ENCODE data around the gene OPRD1. TPM values are rescaled to one million over a fixed set of nuclear protein-coding genes. Genes with fewer than 3 reads are reported as not detected.

The OPRD1 gene
- total and polyA plus RNA-seq, 4 donors, result 0.01 TPM; not detected in 3

DNA sequence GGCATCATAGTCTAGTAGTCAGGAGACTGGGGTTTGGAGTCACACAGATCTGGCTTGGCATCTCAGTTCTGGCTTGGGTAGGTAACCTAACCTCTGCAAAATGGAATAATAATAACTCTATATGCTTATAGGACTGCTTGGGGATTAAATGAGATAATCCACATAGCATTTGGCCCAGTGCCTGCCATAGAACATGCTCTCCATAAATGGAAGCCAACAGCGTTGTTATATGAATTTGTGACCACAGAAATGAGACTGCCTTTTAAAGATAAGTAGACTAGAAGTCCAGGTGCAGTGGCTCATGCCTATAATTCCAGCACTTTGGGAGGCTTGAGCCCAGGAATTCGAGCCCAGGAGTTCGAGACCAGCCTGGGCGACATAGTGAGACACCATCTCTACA is 4.0 kb upstream of the OPRD1 start:
- Histone ChIP-seq H3K9ac (ENCODE audit: low read depth in 1 of 2, low read length in 2 of 2) (no peak overlapping the region), H3K4me3 (ENCODE audit: low read depth in 1 of 3, low read length in 3 of 3) (no peak overlapping the region), H3K4me1 (ENCODE audit: control insufficient read depth in 4 of 4, insufficient read depth in 4 of 4, low read length in 3 of 4) (peaks cover 0 to 4% (median 0%) of the 10 kb centered on the region in 4 donors), H3K27me3 (ENCODE audit: control insufficient read depth in 4 of 4, insufficient read depth in 4 of 4, low read length in 3 of 4) (peaks cover 2 to 15% (median 8%) of the 10 kb centered on the region in 4 donors), H3K27ac (ENCODE audit: low read depth in 1 of 2, low read length in 2 of 2) (no peak overlapping the region), H3K36me3 (ENCODE audit: control insufficient read depth in 4 of 4, insufficient read depth in 3 of 4, low read depth in 1 of 4, low read length in 3 of 4) (no peaks in the 10 kb centered on the region), H3K9me3 (ENCODE audit: control insufficient read depth in 4 of 4, low read length in 3 of 4) (no peaks in the 10 kb centered on the region)
- 89% methylated on average over 4 of the region's 4 CpGs for WGBS
- no peak for DNase-seq (ENCODE audit: low spot score)
- no peak for TF ChIP-seq HNF4A (conservative IDR thresholded peaks at IDR 0.05)
- no peak for TF ChIP-seq HNF4G (IDR thresholded peaks at IDR 0.05)
- TF ChIP-seq, protein P1, sequence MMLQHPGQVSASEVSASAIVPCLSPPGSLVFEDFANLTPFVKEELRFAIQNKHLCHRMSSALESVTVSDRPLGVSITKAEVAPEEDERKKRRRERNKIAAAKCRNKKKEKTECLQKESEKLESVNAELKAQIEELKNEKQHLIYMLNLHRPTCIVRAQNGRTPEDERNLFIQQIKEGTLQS (IDR thresholded peaks at IDR 0.05), result no peak
- no peak for TF ChIP-seq RXRA (IDR thresholded peaks at IDR 0.05)

DNA sequence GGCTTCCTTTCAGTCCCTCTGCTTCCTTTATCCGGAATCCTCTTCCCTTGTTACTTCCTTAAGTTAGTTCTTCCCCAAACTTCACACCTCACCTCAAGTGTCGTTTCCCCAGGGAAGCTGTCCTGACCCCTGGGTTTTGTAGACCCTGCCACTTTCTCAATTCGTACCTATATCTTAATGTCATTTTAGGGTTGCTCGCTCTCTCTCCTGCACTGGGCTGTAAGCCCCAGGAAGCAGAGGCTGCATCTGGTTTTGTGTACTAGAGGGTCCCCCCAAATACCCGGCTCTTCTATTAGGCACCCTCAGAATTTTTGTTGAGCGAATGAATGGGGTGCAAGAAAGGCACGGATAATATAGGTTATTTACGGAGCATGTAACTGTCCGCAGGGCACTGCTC is 603 bp upstream of the OPRD1 start:
- no peaks in the 10 kb centered on the region for H3K9me3 ChIP-seq (ENCODE audit: control insufficient read depth in 4 of 4, low read length in 3 of 4)
- WGBS, result 62% methylated on average over 9 of the region's 9 CpGs
- H3K27me3 ChIP-seq (ENCODE audit: control insufficient read depth in 4 of 4, insufficient read depth in 4 of 4, low read length in 3 of 4), result peaks cover 4 to 18% (median 10%) of the 10 kb centered on the region in 4 donors

DNA sequence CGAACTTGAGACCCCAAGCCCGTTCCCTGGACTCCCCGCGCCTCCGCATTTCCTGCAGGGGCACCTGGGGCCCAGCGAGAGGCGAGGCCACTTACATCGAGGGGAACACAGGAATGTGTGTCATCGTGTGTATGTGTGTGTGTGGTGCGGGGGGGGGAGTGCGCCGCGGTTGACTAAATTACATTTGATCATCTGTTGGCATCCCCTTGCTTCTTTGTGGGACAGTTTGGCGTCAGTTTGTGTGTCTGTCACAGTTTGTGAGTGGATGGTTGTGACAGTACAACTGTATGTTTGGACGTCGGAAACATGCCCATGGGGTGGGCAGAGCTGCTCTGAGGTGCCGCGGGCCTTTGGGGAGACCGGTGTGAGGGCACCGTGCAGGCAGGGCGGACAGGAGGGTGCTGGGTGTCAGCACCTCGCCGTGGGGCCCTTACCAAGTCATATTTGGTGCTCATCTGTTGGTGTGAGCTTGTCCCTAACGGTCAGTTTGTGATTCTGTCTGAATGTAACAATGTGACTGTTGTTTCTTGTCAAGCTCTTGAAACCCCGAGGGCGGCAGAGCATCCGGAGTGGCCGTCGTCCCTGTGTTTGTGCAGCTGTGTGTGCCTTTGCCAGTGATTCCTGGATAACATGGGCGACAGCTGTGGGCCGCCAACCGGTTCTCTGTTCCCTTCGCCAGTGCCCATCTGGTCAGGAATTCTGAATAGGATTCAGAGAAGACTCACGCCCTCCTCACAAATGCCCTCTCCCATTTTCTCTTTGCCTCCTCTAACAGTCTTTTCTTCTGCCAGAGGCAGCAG is 899 bp downstream of the OPRD1 start:
- H3K9me3 ChIP-seq (ENCODE audit: control insufficient read depth in 4 of 4, low read length in 3 of 4), result no peaks in the 10 kb centered on the region
- no peak overlapping the region for H3K27ac ChIP-seq (ENCODE audit: low read depth in 1 of 2, low read length in 2 of 2)
- no peak overlapping the region for H3K4me3 ChIP-seq (ENCODE audit: low read depth in 1 of 3, low read length in 3 of 3)
- no peak for DNase-seq (ENCODE audit: low spot score)
- 36% methylated on average over 34 of the region's 34 CpGs for WGBS
- H3K36me3 ChIP-seq (ENCODE audit: control insufficient read depth in 4 of 4, insufficient read depth in 3 of 4, low read depth in 1 of 4, low read length in 3 of 4), result no peaks in the 10 kb centered on the region
- TF ChIP-seq, protein P1 (IDR thresholded peaks at IDR 0.05), result no peak
- TF ChIP-seq JUND (IDR thresholded peaks at IDR 0.05), result no peak
- TF ChIP-seq GABPA (IDR thresholded peaks at IDR 0.05 in 1 of 2, conservative IDR thresholded peaks at IDR 0.05 in 1 of 2), result no peak
- no peak for TF ChIP-seq RXRA (IDR thresholded peaks at IDR 0.05)
- no peak for TF ChIP-seq SP1 (IDR thresholded peaks at IDR 0.05)
- no peak for TF ChIP-seq RAD21 (IDR thresholded peaks at IDR 0.05)
- TF ChIP-seq, protein P2, sequence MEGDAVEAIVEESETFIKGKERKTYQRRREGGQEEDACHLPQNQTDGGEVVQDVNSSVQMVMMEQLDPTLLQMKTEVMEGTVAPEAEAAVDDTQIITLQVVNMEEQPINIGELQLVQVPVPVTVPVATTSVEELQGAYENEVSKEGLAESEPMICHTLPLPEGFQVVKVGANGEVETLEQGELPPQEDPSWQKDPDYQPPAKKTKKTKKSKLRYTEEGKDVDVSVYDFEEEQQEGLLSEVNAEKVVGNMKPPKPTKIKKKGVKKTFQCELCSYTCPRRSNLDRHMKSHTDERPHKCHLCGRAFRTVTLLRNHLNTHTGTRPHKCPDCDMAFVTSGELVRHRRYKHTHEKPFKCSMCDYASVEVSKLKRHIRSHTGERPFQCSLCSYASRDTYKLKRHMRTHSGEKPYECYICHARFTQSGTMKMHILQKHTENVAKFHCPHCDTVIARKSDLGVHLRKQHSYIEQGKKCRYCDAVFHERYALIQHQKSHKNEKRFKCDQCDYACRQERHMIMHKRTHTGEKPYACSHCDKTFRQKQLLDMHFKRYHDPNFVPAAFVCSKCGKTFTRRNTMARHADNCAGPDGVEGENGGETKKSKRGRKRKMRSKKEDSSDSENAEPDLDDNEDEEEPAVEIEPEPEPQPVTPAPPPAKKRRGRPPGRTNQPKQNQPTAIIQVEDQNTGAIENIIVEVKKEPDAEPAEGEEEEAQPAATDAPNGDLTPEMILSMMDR (IDR thresholded peaks at IDR 0.05; ENCODE audit: low read depth, low read length, missing input control), result no peak
- TF ChIP-seq, protein P3, sequence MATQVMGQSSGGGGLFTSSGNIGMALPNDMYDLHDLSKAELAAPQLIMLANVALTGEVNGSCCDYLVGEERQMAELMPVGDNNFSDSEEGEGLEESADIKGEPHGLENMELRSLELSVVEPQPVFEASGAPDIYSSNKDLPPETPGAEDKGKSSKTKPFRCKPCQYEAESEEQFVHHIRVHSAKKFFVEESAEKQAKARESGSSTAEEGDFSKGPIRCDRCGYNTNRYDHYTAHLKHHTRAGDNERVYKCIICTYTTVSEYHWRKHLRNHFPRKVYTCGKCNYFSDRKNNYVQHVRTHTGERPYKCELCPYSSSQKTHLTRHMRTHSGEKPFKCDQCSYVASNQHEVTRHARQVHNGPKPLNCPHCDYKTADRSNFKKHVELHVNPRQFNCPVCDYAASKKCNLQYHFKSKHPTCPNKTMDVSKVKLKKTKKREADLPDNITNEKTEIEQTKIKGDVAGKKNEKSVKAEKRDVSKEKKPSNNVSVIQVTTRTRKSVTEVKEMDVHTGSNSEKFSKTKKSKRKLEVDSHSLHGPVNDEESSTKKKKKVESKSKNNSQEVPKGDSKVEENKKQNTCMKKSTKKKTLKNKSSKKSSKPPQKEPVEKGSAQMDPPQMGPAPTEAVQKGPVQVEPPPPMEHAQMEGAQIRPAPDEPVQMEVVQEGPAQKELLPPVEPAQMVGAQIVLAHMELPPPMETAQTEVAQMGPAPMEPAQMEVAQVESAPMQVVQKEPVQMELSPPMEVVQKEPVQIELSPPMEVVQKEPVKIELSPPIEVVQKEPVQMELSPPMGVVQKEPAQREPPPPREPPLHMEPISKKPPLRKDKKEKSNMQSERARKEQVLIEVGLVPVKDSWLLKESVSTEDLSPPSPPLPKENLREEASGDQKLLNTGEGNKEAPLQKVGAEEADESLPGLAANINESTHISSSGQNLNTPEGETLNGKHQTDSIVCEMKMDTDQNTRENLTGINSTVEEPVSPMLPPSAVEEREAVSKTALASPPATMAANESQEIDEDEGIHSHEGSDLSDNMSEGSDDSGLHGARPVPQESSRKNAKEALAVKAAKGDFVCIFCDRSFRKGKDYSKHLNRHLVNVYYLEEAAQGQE (IDR thresholded peaks at IDR 0.05), result no peak
- no peak for TF ChIP-seq HNF4G (IDR thresholded peaks at IDR 0.05)
- TF ChIP-seq, protein P4, sequence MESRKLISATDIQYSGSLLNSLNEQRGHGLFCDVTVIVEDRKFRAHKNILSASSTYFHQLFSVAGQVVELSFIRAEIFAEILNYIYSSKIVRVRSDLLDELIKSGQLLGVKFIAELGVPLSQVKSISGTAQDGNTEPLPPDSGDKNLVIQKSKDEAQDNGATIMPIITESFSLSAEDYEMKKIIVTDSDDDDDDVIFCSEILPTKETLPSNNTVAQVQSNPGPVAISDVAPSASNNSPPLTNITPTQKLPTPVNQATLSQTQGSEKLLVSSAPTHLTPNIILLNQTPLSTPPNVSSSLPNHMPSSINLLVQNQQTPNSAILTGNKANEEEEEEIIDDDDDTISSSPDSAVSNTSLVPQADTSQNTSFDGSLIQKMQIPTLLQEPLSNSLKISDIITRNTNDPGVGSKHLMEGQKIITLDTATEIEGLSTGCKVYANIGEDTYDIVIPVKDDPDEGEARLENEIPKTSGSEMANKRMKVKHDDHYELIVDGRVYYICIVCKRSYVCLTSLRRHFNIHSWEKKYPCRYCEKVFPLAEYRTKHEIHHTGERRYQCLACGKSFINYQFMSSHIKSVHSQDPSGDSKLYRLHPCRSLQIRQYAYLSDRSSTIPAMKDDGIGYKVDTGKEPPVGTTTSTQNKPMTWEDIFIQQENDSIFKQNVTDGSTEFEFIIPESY (IDR thresholded peaks at IDR 0.05), result no peak
- TF ChIP-seq NR2F2 (IDR thresholded peaks at IDR 0.05), result no peak
- no peak for TF ChIP-seq HNF4A (conservative IDR thresholded peaks at IDR 0.05)
- peaks cover 4 to 18% (median 10%) of the 10 kb centered on the region in 4 donors for H3K27me3 ChIP-seq (ENCODE audit: control insufficient read depth in 4 of 4, insufficient read depth in 4 of 4, low read length in 3 of 4)
- H3K4me1 ChIP-seq (ENCODE audit: control insufficient read depth in 4 of 4, insufficient read depth in 4 of 4, low read length in 3 of 4), result peaks cover 0 to 4% (median 0%) of the 10 kb centered on the region in 4 donors
- H3K9ac ChIP-seq (ENCODE audit: low read depth in 1 of 2, low read length in 2 of 2), result no peak overlapping the region

More for the DNA sequence above, 603 bp upstream of the OPRD1 start:
- peaks cover 0 to 4% (median 0%) of the 10 kb centered on the region in 4 donors for H3K4me1 ChIP-seq (ENCODE audit: control insufficient read depth in 4 of 4, insufficient read depth in 4 of 4, low read length in 3 of 4)
- TF ChIP-seq, protein P2 (IDR thresholded peaks at IDR 0.05; ENCODE audit: low read depth, low read length, missing input control), result no peak
- TF ChIP-seq, protein P1 (IDR thresholded peaks at IDR 0.05), result no peak
- DNase-seq (ENCODE audit: low spot score), result no peak
- H3K36me3 ChIP-seq (ENCODE audit: control insufficient read depth in 4 of 4, insufficient read depth in 3 of 4, low read depth in 1 of 4, low read length in 3 of 4), result no peaks in the 10 kb centered on the region
- H3K27ac ChIP-seq (ENCODE audit: low read depth in 1 of 2, low read length in 2 of 2), result no peak overlapping the region
- H3K4me3 ChIP-seq (ENCODE audit: low read depth in 1 of 3, low read length in 3 of 3), result no peak overlapping the region
- no peak overlapping the region for H3K9ac ChIP-seq (ENCODE audit: low read depth in 1 of 2, low read length in 2 of 2)
